ENCODE results near the gene PIGZ. TPM values are rescaled to one million over a fixed set of nuclear protein-coding genes. Genes with fewer than 3 reads are reported as not detected.

The PIGZ gene, protein sequence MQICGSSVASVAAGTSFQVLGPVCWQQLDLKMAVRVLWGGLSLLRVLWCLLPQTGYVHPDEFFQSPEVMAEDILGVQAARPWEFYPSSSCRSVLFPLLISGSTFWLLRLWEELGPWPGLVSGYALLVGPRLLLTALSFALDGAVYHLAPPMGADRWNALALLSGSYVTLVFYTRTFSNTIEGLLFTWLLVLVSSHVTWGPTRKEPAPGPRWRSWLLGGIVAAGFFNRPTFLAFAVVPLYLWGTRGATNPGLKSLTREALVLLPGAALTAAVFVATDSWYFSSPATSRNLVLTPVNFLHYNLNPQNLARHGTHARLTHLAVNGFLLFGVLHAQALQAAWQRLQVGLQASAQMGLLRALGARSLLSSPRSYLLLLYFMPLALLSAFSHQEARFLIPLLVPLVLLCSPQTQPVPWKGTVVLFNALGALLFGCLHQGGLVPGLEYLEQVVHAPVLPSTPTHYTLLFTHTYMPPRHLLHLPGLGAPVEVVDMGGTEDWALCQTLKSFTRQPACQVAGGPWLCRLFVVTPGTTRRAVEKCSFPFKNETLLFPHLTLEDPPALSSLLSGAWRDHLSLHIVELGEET
- 1.6 TPM for polyA plus RNA-seq (ENCODE audit: insufficient read length)

DNA sequence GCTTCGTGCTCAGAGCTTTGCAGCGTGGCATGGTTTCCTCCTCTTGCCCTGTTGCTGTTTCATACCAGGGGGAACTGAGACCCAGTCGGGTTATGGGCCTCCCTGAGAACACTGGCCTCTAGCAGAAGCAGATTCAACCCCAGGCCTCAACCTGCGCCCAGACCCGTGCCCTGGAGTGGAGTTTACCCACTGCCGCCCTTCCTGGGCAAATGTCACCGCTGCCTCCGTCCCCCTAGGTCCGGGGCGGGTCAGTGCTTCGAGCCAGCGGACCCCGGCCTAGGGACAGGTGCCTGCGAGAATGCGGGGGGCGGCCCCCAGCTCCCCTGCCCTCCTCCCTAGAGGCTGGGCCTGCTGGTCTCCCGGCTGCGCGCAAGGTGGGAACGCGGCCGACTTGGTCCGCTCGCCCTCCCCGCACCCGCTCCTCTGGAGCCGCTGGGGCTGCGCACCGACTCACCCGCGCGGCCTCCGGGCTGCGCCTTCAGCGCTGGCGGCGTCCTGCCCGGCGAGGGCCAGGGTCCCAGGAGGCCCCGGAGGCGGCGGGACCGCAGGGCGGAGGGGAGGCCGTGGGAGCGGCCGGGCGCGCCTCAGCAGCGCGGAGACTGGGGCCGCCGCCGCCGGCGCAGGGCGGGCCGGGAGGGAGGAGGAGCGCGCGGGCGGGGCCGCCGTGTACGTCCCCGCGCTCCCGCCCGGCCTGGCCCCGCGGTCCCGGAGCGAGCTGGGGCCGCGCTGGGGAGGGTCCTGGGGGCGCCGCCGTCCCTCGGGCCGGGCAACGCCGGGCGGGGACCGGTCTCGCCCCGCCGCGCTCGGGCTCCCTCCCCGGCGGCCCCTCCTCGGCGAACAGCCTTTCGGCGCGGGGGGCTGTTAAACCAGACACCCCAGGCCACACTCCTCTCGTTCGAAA is at the start of gene PIGZ:
Gene PIGZ (minus strand): TSS at position 601 of the 901 bp plus-strand sequence. CDS start 16,802 bp downstream, outside the sequence.
- peak; percentile 41 for DNase-seq

DNA sequence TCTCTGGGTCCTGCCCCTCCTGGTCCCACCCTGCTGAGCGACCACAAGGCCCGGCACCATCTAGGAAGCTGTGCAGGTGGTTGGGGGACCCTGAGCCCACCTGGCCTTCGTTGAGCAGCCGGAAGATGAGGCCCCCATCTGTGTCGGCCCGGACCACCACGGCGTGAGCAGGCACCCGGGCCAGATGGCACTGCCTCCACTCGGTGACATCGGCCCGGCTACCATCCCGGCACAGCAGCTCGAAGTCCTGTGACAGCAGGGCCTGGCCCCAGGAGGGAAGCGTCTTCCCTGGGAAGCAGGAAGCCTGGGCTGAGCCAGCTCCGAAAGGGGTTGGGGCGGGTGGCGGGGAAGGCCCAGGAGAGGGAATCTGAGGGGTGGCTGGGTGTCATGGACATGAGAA is 48.4 kb upstream of the PIGZ start:
- no peak for DNase-seq

DNA sequence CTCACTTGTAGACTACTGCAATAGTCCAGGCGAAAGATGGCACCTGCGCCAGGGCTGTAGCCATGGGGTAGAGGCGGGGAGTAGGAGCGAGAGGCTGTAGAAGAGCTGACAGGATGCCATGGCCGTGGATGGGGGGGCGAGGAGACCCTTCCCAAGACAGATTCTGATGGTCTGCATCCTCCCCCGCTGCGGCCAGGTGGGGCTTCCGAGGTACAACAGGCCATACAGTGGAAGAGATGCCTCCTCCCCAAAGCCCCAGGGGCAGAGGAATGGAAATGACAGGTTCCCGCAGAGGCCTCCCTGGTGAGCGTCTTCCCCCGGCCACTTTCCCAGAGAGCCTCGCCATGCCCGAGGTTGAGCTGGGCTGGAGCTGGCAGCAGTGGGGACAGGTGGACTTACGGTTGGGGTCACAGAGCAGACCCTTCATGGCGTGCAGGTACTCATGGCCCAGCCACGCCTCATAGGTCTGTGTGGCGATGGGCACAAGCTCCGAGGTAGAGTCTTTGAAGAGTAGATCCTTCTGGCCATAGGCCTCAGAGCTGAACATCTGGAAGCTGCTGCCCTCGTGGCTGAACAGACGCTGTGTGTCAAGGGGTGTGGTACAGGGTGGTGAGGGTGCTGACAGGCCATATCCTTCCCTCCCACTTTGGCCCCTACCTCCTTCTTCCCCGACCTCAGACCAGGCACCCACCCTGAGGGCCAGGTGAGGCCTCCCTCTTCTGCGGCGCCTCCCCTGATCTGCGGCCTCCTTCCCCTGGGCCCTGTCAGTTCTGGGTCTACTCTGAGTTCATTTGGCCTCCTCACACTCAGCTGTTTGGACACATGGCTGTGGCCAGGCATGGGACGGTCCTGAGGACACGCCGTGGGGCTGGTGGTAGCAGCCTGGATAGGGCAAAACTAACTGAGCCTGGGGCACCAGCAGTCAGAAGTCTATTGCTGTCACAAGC is 47.4 kb upstream of the PIGZ start:
- no peak for DNase-seq

DNA sequence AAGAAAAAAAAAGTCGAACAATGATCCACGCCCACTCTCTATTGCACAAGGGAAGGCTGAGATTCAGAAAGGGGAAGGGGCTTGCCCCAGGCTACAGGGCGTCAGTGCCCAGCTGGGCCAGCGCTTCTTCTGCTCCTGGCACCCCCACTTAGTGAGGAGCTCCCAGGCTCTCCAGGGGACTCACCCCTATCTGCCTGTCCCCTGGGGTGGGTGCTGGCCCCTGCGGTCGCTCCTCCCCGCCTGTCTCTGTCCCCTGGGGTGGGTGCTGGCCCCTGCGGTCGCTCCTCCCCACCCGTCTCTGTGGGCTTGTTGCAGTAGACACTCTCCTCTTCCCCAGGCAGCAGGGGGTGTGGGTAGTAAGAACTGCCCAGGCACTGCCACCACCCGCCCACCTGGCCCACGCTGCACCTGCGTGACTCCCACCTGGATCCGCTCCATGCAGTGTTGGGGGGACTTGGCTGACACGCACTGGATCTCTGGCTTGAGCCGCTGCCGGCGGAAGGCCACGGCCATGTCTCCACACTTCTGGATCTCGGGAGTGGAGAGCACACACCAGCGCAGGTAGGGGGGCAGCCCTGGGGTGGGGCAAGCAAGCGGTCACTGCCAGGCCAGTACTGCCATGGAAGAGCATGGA is 46.4 kb upstream of the PIGZ start:
- DNase-seq = no peak

DNA sequence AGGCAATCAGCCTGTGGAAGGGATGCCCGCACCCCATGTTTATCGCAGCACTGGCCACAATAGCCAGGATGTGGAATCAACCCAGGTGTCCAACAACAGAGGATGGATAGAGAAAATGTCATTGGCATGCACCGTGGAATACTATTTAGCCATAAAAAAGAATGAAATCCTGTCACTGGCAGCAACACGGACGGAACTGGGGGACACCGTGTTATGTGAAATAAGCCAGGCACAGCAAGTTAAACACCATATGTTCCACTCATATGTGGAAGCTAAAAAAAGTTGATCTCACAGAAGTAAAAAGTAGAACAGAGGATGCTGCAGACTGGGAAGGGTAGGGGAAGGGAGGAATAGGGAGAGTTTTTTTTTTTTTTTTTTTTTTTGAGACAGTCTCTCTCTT is 45.4 kb upstream of the PIGZ start:
- no peak for DNase-seq

DNA sequence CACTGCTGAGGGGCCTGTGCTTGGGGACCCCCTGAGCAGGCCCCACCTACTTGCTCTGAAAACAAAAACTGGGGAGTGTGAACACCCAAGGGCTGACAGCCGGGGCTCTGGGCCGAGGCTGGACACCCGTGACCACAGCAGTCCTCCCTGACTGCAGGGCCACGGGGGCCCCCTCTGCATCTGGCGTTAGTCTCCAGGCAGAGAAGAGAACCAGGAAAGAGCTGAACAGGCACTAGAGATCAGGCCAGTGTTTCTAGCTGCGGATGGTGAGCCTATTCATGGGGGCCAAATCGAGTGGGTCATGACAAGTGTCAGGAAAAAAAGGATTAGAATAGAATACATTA is 43.9 kb upstream of the PIGZ start:
- DNase-seq = no peak

DNA sequence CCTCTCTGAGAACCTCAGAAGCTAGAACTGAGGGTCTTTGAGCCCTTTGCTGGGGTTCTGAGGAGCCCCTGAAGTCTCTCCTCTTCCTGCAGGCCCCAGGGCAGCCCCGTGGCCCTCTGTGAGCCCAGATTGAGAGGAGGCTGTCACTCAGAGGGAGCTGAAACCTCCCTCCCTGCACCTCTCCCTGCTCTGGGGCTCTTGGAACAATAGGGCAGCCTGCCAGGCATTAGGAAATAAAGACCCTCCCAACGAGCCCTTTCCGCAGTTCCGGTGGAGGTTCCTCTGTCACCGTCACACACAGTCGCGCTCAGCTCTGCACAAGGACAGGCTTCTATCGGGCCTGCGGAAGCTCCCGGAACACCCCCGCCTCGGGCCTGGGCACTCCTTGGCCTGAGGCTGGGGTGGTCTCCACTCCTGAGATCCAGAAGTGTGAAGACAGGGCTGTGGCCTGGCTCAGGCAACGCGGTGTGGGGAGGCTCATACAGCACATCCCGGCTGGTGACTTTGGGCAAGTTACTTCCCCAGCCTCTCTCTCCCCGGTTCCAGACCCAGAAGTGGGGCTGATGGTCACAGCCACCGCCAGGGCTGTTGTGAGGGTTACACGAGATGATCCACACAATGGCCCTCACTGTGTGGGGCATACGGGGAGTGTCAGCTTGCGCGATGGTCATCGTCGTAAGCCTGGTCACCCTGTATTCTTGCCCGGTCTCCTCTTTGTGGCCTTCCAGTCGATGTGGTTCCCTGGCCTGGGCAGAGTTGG is 43.3 kb upstream of the PIGZ start:
- no peak for DNase-seq

DNA sequence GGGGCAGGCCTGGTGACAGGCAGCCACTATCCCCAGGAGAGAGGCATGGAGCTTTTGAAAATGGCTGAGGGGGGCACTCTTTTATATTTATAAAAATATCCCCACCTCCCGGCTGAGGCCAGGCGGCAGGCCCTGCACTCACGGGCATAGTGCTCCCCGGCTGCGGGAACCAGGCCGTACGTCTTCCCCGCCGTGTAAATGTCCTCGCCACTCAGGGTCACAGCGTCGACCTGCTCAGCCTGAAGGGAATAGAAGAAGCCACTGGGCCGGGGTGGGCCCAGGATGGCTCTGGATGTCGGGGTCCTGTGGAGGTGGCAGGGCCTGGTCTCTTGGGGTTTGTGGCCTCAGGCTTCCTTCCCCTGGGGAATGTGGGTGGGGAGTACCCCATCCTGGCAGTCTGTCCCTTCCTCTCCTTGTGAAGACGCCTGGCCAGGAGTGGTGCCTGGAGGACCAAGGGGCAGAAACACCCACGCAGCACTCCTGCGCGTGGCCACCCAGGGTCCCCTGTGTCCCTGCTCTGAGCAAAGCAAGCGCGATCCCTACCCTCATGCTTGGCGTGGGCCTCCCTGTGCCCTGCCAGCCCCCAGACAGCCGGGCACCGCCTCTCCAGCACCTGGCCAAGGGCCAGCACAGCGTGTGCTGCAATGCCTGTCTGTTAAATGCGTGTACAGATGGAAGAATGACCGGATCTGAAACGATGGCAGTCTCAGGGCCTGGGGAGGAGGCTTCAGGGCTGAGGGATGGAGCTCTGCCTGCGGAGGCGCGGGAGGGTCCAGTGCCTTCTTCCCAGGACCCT is 42.1 kb upstream of the PIGZ start:
- no peak for DNase-seq

DNA sequence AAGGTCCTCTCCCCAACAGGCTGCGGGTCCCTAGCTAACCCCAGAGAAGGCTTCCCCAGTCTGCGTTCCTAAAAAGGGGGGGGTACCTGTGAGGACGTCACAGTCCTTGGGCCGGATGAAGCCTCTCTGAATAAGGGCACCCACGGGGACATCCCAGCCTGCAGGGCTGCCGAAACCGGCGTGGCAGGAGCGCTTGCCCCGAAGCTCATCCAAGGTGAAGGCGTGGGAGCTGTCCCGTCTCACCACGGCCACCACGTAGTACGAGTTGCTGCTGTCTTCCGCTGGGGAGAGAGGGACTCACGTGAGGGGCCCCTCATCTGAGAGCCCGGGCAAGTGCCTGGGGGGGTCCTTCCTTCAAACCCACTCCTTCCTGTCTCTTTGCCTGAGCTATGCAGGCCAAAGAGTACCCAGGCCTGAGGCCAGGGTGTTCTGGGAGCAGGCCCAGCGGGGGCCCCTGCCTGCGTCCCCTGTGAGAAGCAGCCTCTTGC is 40.9 kb upstream of the PIGZ start:
- no peak for DNase-seq

DNA sequence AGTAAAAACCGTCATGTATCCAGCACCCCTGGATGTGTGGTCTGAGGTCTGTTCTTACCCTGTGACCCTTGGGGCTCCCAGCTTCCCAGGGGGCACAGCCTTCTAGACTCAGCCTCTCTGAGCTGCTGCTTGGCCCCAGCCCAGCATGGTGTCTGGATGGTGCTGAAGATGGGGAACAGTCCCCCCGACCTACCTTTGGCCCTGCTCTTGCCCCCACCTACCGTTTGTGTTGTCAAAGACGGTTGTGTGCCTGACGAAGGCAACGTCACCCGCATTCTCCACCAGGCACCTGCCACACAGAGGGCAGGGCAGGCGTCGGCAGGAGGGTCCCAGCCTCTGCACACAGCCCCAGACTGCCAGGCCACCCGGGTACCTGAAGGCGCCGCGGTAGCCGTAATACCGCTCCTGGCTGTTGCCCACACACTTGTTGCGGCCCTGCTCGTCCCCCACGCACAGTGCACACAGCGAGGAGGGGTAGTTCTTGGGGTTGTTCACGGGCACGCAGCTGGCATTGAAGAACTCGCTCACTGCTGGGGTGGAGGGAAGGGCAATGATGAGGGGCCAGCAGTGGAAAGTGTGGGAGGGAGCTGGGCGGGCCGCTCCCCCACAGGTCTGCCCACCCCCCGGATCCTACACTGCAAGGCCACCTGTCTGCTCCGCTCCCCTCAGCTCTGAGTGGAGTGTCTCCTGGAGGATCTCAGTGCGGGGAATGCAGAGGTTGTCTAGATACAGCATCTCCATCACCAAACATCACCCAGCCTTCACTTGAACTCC is 40.0 kb upstream of the PIGZ start:
- no peak for DNase-seq

DNA sequence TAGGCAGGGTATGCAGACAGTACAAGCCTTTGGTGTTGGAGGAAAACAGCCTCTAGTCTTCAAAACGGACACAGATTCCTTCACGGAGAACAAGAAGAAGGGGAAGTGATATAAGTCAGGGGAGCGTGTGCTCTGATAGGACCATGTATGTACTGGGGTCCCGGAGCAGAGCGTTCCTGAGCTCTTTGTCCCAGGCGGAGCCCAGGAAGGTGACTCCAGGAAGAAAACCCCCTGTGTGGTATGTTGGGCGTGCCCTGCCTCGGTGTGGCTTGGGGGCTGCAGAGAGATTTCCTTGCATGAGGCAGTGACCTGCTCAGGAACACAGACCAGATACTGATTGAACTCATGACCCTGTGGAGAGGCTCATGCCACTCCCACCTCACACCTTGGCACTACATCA is 39.3 kb upstream of the PIGZ start:
- DNase-seq = no peak

DNA sequence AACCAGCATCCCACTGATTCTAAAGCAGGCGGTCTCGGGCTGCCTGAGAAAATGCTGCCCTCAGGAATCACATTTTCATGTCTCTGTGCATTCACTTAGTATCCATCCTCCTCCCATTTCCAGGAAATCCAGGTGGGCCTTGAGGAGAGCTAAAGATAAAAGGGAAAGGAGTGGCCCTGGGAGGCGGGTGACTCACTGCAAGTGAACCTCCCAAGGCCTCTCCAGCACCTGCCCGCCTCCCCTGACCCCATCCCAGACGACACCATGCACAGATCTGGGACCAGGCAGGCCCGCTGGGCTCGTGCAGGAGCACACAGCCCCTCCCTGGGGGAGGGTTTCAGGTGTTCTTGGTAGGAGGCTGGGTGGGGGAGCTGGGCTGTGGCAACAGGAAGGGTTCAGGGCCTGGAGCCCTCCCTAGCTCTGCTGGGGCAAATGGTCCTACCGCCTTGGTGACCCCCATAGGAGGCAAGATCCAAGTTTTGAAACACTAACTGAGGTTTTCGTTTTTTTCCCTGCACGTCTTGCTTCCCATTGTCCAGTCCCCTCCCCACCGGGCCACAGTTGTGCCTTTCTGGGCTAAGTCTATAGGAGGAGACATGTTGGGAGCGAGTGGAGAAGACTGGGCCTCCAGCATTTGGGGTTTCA is 38.8 kb upstream of the PIGZ start:
- DNase-seq = no peak

DNA sequence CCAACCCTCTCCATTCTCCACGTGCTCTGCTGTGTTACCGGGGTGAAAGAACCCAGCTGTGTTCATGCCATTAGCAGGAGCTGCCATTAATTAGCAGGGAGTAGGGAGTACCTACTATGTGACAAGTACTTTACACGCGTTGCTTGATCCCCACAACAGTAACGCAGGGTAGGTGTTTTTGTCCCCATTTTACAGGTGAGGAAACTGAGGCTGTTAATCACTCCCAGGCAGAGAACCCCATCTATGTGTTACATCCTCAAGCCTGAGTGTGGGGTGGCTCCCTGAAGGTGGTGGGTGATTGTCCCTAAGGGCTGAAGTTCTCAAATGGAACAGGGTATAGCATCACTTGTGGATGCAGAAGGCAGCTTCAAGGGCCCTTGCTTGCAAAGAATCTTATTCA is 38.2 kb upstream of the PIGZ start:
- no peak for DNase-seq

DNA sequence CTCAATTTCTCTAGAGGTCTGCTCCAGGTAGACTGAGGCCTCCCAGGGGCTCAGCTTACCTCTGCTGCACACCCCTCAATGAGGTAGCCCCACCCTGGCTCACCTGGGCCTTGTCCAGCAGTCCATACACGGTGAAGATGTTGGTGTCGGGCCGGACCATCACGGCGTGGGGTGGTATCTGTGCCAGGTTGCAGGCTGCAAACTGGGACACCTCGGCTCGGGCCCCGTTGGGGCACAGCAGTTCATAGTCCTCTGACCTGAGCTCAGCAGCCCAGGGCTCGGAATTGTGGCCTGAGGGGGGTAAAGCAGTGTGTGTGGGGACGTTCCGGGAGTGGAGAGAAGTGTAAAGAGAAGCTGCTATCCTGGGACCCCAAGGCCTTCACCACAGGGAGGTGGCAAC is 37.8 kb upstream of the PIGZ start:
- no peak for DNase-seq

DNA sequence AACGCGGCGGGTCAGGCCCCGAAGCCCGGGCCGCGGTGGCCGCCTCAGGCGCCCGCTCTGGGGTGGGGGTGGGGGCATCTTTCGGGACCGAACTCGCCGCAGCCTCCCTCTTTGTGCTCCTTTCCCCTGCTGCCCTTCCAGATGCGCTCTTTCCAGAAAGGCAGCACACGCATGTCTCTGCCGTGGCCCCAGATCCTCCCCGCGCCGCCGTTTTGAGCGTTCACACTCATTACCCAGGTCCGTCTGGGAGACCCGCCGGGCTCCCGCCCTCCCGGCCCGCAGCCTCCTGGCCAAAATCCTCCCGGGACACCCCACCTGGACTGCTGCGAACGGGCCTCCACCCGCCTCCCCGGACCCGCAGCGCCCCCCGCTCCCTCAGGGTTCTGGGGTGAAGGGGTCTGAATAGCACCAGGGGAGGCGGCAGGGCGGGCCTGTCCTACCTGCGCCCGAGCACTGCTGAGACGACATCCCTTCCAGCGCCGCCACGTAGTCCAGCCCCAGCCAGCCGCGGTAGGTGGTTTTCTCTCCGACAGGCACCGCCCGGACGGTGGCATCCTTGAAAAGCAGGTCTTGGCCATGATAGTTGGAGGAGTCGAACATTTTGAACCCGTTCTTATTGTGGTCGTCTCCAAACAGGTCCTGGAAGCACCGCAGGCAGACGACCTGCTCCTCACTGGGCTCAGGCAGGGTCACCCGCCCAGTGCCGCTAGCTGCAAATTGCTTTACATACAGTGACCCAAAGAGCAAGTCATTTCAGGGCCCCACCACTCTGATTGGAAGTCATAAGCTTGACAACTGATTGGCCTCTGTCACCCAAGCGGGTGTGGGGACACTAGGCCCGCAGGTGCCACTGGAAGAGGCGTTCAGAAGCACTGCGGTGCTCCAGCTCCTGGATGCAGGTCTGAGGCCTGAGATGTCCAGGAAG is 35.1 kb upstream of the PIGZ start:
- no peak for DNase-seq

DNA sequence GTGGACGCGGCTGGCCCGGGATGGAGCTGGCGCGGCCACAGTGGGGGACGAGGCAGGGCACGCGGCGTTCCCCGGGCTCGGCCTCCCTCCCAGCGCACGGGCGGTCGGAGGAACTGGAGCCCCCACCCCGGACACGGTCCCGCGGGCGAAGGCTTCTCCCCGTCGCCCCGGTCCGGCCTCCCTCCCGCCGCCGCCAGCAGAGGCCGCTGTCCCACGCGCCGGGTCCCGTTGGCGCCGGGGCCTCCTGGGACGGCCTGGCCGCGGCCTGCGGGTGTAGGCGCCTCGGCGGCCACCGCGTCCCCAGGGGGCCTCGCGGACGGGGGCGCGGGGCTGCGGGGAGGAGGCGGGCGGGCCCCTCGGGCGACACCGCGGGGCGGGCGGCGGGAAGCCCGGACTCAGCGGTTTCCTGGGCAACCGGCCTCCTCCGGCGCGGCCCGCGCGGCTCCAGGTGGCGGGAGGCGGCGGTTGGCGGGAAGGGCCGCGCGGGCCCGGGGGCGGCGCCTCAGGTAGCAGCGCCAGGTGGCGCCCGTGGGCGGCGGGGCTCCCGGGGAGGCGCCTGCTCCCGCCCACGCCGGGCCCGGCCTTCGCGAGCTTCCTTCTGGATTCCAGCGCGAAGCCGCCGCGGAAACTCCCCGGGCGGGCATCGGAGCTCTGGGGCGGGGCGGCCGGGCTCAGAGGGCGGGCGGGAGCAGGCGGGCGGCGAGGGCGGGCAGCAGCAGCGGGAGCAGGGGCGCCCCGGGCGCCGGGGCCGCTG is 34.2 kb upstream of the PIGZ start:
- DNase-seq = peak; percentile 78
